Measurements from ENCODE around the gene MRPL1. TPM values are rescaled to one million over a fixed set of nuclear protein-coding genes. Genes with fewer than 3 reads are reported as not detected.

MRPL1 gene
- polyA plus RNA-seq, 3 donors = 4.0 to 11.8 (median 10.7) TPM

DNA sequence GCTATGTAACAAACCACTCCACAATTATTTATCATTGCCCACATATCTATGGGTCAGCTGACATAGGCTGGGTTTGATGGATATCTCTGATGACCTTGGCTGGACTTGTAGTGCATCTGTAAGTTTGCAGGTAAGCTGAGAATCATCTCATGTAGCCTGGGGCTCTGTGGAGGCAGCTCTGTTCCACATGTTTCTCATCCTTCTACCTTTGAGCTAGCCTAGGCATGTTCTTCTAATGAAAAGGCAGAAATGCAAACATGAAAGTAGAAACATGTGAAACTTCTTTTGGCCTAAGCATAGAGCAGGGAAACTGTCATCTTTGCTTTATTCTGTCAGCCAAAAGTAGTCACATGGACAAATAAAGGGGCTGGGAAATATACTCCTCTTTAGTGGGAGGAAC is 18.2 kb downstream of the MRPL1 start:
- no peaks in the 10 kb centered on the region for H3K27me3 ChIP-seq (ENCODE audit: control insufficient read depth in 2 of 2, insufficient read depth in 2 of 2, low read length in 2 of 2)
- intact Hi-C loops (cut with micrococcal nuclease) = no loop called here
- H4K20me1 ChIP-seq (ENCODE audit: insufficient read depth, low read length) = no peaks in the 10 kb centered on the region
- peaks cover 18 to 51% of the 10 kb centered on the region in 2 donors for H3K36me3 ChIP-seq (replicated peaks in 1 of 2; ENCODE audit: control insufficient read depth in 1 of 2, insufficient read depth in 2 of 2, low read length in 2 of 2)
- H3K27me3 Mint-ChIP-seq (ENCODE audit: low read depth in 3 of 3) = peaks cover 0 to 2% (median 0%) of the 10 kb centered on the region in 3 donors
- peaks cover 32 to 52% of the 10 kb centered on the region in 2 donors for H3K36me3 Mint-ChIP-seq
- no peak overlapping the region for H3K4me2 ChIP-seq (replicated peaks; ENCODE audit: extremely low read depth, low read length, poor library complexity, severe bottlenecking)
- no peak overlapping the region for H2AFZ ChIP-seq (ENCODE audit: insufficient read depth, low read depth, low read length, poor library complexity, severe bottlenecking)
- no peaks in the 10 kb centered on the region for H3K9me3 Mint-ChIP-seq
- no peaks in the 10 kb centered on the region for H3K9me3 ChIP-seq (replicated peaks in 1 of 2; ENCODE audit: control insufficient read depth in 1 of 2, insufficient read depth in 1 of 2, low read length in 2 of 2)
- H3K4me3 Mint-ChIP-seq = no peak overlapping the region
- H3K79me2 ChIP-seq (ENCODE audit: insufficient read depth, low read length) = peaks cover 43% of the 10 kb centered on the region
- TF ChIP-seq, protein P1, sequence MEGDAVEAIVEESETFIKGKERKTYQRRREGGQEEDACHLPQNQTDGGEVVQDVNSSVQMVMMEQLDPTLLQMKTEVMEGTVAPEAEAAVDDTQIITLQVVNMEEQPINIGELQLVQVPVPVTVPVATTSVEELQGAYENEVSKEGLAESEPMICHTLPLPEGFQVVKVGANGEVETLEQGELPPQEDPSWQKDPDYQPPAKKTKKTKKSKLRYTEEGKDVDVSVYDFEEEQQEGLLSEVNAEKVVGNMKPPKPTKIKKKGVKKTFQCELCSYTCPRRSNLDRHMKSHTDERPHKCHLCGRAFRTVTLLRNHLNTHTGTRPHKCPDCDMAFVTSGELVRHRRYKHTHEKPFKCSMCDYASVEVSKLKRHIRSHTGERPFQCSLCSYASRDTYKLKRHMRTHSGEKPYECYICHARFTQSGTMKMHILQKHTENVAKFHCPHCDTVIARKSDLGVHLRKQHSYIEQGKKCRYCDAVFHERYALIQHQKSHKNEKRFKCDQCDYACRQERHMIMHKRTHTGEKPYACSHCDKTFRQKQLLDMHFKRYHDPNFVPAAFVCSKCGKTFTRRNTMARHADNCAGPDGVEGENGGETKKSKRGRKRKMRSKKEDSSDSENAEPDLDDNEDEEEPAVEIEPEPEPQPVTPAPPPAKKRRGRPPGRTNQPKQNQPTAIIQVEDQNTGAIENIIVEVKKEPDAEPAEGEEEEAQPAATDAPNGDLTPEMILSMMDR (IDR thresholded peaks at IDR 0.05) = no peak
- no peak overlapping the region for H3K27ac Mint-ChIP-seq
- no peak overlapping the region for H3K27ac ChIP-seq (ENCODE audit: low read depth in 1 of 2, low read length in 2 of 2)
- no peak for DNase-seq
- no peak overlapping the region for H3K9ac ChIP-seq (ENCODE audit: insufficient read depth, low read length, poor library complexity, severe bottlenecking)
- no peaks in the 10 kb centered on the region for H3K4me1 ChIP-seq (ENCODE audit: control insufficient read depth in 1 of 2, insufficient read depth in 2 of 2, low read length in 2 of 2)
- no peaks in the 10 kb centered on the region for H3K4me1 Mint-ChIP-seq
- H3K4me3 ChIP-seq (replicated peaks in 1 of 3; ENCODE audit: low read depth in 2 of 3, low read length in 3 of 3) = no peak overlapping the region

DNA sequence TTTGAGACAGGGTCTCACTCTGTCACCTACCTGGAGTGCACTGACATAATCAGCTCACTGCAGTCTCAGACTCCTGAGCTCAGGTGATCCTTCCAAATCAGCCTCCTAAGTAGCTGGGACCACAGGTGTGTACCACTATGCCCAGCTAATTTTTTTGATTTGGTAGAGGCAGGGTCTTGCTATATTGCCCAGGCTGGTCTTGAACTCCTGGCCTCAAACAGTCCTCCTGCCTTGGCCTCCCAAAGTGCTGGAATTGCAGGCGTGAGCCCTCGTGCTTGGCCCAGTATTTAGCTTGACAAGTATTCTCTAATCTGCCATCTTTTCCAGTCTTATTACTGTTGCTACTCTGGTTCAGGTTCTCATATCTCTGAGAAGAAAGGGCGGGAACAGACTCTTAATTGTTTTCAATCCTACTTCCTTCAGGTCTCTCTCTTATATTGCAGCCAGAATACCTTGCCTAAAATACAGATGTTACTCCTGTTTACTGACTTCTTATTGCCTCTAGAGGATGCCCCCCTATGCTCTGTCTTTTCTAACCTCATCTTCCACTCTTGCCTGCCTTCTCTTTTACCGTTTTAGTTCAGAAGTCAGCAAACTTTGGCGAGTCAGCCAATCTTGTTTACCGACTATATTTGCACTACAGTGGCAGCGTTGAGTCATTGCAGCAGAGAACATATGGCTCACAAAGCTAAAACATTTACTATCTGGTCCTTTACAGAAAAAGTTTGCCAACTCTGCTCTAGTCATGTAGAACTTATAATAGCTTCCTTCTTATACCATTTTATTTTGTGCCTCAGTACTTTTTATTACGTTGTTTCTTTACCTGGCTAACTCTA is 19.0 kb downstream of the MRPL1 start:
- DNase-seq = no peak
- no peaks in the 10 kb centered on the region for H4K20me1 ChIP-seq (ENCODE audit: insufficient read depth, low read length)
- peaks cover 34 to 52% of the 10 kb centered on the region in 2 donors for H3K36me3 Mint-ChIP-seq
- H3K9me3 ChIP-seq (replicated peaks in 1 of 2; ENCODE audit: control insufficient read depth in 1 of 2, insufficient read depth in 1 of 2, low read length in 2 of 2) = no peaks in the 10 kb centered on the region
- no peak overlapping the region for H3K9ac ChIP-seq (ENCODE audit: insufficient read depth, low read length, poor library complexity, severe bottlenecking)
- 99% methylated on average over 6 of the region's 8 CpGs for WGBS (ENCODE audit: insufficient coverage)
- H2AFZ ChIP-seq (ENCODE audit: insufficient read depth, low read depth, low read length, poor library complexity, severe bottlenecking) = no peak overlapping the region
- peaks cover 36% of the 10 kb centered on the region for H3K79me2 ChIP-seq (ENCODE audit: insufficient read depth, low read length)
- no peaks in the 10 kb centered on the region for H3K27me3 ChIP-seq (ENCODE audit: control insufficient read depth in 2 of 2, insufficient read depth in 2 of 2, low read length in 2 of 2)
- H3K4me3 Mint-ChIP-seq = no peak overlapping the region
- no peak overlapping the region for H3K27ac ChIP-seq (ENCODE audit: low read depth in 1 of 2, low read length in 2 of 2)
- H3K4me3 ChIP-seq (replicated peaks in 1 of 3; ENCODE audit: low read depth in 2 of 3, low read length in 3 of 3) = no peak overlapping the region
- peak overlapping the region in 1 of 7 donors; percentile 46 for H3K27ac Mint-ChIP-seq
- H3K36me3 ChIP-seq (replicated peaks in 1 of 2; ENCODE audit: control insufficient read depth in 1 of 2, insufficient read depth in 2 of 2, low read length in 2 of 2) = peaks cover 19 to 56% of the 10 kb centered on the region in 2 donors
- no peaks in the 10 kb centered on the region for H3K9me3 Mint-ChIP-seq
- no peaks in the 10 kb centered on the region for H3K4me1 ChIP-seq (ENCODE audit: control insufficient read depth in 1 of 2, insufficient read depth in 2 of 2, low read length in 2 of 2)
- peaks cover 0 to 2% (median 0%) of the 10 kb centered on the region in 3 donors for H3K27me3 Mint-ChIP-seq (ENCODE audit: low read depth in 3 of 3)
- TF ChIP-seq, protein P1 (IDR thresholded peaks at IDR 0.05) = no peak
- intact Hi-C loops (cut with micrococcal nuclease) = no loop called here
- no peaks in the 10 kb centered on the region for H3K4me1 Mint-ChIP-seq
- no peak overlapping the region for H3K4me2 ChIP-seq (replicated peaks; ENCODE audit: extremely low read depth, low read length, poor library complexity, severe bottlenecking)

All from CD14-positive monocyte (primary cell).